Activated T-helper 1 cell treated with anti-CD3 and anti-CD28 coated beads, Interleukin-2, amount 50 U/mL, for 16 hours (primary cell): ENCODE results near the gene CUBN.

ENCODE experiments used
- DNase-seq, 2 donors: peaks; one replicate each; pipeline ENCODE4 v3.0.0-alpha.2; 2020; ENCODE audit warnings: low read depth in 1 of 2, low spot score in 1 of 2

Gene CUBN

DNA sequence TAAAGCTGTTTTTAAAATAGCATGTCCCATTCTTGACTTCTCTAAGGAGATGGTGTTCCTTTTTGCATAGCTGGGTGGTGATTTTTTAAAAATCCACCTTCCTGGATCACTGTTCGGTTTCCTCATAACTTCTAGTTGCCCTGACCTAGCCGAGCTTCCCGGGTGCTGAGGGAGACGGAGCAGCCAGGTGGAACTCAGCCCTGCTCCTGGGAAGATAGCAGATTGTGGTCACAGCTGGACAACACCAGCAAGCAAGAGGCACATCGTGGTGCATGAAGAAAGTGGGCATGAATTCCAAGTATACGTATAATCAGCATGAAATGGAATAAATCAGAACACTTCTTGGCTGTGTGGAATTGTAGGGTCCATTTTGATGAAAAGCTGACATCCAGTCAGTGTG lies 238.9 kb downstream of the CUBN start:
- DNase-seq = no peak

DNA sequence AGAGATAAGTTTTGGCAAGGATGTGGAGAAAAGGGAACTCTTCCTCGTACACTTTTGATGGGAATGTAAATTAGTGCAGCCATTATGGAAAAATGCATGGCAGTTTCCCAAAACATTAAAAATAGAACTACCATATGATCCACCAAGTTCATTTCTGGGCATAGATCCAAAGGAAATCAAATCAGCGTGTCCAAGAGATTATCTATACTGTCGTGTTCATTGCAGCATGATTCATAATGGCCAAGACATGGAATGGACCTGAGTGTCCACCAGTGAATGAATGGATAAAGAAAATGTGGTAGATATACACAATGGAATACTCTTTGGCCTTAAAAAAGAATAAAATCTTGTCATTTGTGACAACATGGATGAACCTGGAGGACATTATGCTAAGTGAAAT lies 242.0 kb downstream of the CUBN start:
- DNase-seq = no peak

DNA sequence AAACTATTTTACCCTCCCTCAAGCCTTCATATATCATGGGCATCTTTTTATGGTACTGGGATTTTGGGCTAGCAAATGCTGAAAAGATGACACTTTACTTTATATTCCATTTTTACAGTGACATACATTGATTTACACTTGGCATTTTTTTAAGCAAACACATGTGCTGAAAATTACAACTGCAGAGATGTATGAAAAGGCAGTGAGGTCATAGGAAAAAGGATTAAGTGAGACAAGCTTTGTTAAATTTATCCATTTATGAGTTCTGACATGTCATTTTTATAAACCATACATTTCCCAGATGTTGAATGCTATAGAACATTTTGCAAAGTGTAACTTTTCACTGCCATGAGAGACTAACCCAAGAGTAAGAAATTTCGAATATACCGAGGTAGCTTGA lies 243.6 kb downstream of the CUBN start:
- no peak for DNase-seq

- no peak for DNase-seq
Observed at GRCh38 chr10:16884497-16884896, 245.1 kb downstream of the CUBN start.

- DNase-seq = no peak
Observed at GRCh38 chr10:16883084-16883483, 246.5 kb downstream of the CUBN start.

DNA sequence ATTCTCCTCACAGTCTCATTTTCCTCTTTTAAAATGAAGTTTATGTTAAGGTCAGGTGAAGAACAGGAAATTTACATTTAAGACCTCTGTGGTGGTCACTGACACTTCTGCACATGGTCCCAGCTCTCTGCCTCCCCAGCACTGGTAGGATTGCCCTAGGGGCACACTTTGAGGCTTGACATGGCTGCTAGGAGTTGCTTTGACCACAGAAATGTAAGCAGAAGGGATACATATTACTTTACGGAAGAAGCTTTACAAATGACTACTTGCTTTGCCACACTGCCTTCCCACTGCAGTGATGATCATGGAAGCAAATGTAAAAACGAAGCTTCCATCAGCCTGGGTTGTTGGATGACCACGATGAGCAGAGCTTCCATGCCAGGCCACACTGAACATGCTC lies 259.3 kb downstream of the CUBN start:
- DNase-seq = no peak

GRCh38 chr10:16867990-16868389 lies 261.6 kb downstream of the CUBN start:
- DNase-seq = no peak

- DNase-seq = no peak
Observed at GRCh38 chr10:16867556-16867955, 262.1 kb downstream of the CUBN start.

DNA sequence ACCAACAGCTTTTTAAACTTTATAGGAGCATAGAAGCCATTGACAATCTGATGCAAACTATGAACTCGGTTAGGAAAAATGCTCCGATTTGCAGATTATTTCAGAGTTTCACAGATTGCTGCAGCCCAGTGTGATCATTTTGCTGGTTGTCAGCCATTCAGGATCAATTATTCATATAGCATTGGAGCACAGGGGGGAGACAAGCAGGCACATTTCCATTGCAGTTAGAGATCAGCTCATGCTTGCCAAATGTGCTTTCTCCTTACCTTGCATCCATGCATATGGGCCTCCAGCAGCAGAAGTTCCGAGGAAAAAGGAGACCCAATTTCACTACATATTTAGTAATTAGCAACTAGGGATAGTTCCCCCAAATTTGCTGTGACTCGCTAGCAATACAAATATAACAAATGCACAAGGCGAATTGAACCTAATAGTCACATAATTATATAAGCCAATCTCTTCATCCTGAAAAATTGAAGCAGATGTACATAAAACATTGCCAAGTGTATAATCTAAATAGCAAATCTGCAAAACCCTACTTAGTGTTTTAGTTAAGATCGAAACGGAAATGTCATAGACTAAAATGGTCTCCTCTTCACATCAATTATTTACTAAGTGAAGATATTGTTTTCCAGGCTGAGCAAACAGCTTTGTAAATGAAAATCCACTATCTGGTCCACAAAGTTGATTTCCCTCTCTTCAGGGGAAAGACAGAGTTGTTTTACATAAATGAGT lies 262.9 kb downstream of the CUBN start:
- DNase-seq = no peak

DNA sequence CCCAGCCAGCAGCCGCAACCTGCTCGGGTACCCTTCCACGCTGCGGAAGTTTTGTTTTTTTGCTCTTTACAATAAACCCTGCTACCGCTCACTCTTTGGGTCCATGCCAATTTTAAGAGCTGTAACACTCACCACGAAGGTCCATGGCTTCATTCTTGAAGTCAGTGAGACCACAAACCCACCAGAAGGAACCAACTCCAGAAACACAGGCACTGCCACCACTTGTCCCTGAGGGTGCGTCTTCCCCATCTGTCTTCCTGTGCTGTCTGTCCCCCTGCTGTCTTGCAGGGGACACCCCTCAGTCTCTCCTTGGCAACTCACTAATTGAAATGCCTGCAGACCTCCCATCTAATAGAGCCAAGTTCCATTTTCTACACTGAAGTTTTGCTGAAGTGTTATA lies 263.8 kb downstream of the CUBN start:
- no peak for DNase-seq

DNA sequence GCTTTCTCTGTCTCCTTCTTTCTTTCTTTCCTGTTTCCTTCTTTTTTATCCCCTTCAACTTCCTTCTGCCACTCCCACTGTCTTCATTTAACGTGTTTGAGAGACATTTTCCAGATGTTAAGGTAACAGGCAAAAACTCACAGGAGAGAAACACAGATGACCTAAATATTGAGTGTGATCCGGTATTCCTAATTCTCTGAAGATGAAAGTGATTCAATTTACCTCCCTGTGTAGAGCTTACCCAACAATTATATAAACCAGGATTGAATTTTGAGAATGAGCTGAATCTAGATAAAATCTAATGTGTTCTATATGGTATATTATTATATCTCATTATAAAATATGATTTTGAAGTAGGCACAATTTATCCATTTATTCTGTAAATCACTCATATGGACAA lies 265.8 kb downstream of the CUBN start:
- no peak for DNase-seq

DNA sequence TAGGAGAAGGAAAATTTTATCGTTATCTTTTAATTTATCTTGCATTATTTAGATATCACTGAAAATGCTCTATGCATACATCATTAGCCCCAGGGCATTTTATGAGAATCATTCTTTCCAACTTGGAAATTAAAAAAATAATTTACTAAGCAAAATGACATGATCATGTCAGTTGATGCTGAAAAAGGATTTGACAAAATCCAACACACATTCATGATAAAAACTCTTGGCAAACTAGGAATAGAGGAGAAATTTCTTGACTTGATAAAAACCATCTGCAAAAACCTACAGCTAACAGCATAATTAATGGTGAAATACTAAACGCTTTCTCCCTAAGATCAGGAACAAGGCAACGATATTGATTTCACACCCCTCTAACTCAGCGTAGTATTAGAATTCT lies 272.2 kb downstream of the CUBN start:
- no peak for DNase-seq

DNA sequence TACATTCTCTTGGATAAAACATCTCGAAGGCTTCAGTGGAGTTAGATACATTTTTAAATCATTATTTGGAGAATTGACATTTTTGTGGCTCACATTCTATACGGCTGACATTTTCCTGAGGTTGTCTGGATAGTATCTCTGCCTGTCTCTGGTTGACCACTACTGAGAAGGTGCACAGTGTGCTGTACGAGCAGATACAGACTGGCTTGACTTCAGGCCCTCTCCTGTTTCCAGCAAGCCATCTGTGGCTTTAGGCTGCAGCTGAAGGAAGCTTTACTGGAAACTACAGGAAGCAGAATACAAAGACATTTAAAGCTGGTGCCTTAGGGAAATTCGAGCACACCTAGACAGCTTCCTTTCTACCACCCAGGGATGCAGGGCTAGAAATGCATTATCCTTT lies 273.0 kb downstream of the CUBN start:
- DNase-seq = no peak

DNA sequence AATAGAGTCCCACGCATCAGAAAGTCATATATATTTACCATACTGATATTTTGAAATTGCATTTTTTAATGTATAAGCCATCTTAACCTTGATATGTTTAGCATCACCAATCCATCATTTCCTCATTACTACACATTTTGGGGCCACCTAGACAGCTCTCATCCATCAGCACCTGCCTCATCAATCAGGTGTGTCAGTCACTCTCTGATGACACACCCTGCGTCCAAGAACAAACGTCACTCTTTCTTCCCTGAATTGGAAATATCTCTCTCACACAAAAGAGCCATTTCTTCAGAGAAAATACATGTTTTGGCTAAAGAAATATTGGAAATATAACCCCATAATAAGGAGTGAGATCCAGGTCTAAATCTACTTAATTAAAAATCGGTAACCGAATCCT lies 273.5 kb downstream of the CUBN start:
- no peak for DNase-seq

GRCh38 chr10:16854623-16855022 lies 275.0 kb downstream of the CUBN start:
- no peak for DNase-seq

- no peak for DNase-seq
Observed at GRCh38 chr10:16853809-16854208, 275.8 kb downstream of the CUBN start.

DNA sequence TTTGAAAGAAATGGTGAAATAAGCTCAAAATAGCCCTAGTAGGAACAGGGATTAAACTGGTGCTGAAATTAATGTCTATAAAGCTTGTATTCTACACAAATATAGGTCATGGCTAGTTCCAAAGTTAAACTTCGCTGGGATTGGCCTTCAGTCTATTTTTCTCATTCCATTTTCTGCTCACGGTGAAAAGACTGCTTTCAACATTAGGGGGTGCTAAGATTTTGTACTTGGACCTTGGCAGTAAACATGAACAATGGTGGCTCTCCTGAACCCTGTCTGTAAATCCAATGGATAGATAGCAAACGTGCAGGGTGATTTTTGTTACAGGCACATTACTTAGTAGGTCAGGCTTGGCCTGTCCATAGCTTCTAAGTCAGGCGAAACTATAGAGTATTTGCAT lies 276.4 kb downstream of the CUBN start:
- DNase-seq = no peak

GRCh38 chr10:16852624-16853023 lies 277.0 kb downstream of the CUBN start:
- DNase-seq = no peak

- no peak for DNase-seq
Observed at GRCh38 chr10:16848562-16849154, 281.0 kb downstream of the CUBN start.

GRCh38 chr10:16847644-16848043 lies 282.0 kb downstream of the CUBN start:
- no peak for DNase-seq

- DNase-seq = no peak
Observed at GRCh38 chr10:16845248-16845647, 284.4 kb downstream of the CUBN start.

- DNase-seq = no peak
Observed at GRCh38 chr10:16843252-16843870, 286.2 kb downstream of the CUBN start.

DNA sequence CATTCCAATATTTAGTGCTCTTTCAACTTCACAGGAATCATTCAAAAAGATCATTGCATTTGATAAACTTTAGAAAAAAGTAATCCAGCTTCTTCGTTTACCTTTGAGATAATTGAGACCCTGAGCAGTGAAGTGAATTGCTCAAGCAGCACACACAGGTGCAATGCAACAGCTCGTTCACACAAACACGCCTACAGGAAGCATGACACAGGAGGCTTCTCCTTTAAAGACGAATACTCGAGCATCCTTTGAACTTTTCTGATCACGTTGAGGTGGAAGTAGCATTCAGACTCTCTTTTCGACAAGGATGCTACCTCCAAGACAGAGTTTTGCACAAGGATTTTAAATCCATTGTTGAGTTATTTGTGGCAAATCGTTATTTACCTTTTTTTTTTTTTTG lies 294.4 kb downstream of the CUBN start:
- no peak for DNase-seq
